Right atrium auricular region (tissue), 2 donors: ENCODE results near the gene SLC40A1. TPM values are rescaled to one million over a fixed set of nuclear protein-coding genes. Genes with fewer than 3 reads are reported as not detected.
A peak's percentile ranks its signal among the peaks of the same experiment; 100 is the strongest.

Experiments
- DNase-seq: peaks from one replicate; pipeline ENCODE4 v3.0.0-alpha.2; 2019; ENCODE audit warnings: low spot score
- H3K27ac ChIP-seq, 2 donors: fragments of 200-600 bp; sonication (generic); 1 replicate in 1 of 2; 2 replicates in 1 of 2; pipeline ENCODE4 v1.5.1; 2016 to 2019
- H3K27me3 ChIP-seq, 2 donors: fragments of 200-600 bp; sonication (generic); one replicate each; pipeline versions ENCODE4 v1.5.1 to v1.6.0; 2017 to 2019
- H3K36me3 ChIP-seq: fragments of 200-600 bp; sonication (generic); one replicate; pipeline ENCODE4 v1.5.1; 2016
- H3K4me1 ChIP-seq, 2 donors: fragments of 200-600 bp; sonication (generic); one replicate each; pipeline versions ENCODE4 v1.5.1 to v1.6.0; 2017 to 2019
- H3K4me3 ChIP-seq, 2 donors: fragments of 200-600 bp; sonication (generic); 1 replicate in 1 of 2; 2 replicates in 1 of 2; pipeline ENCODE4 v1.5.1; 2017 to 2019; ENCODE audit warnings: mild to moderate bottlenecking in 1 of 2, moderate library complexity in 1 of 2
- H3K9me3 ChIP-seq, 2 donors: fragments of 200-600 bp; sonication (generic); one replicate each; pipeline ENCODE4 v1.5.1; 2019
- total RNA-seq, 2 donors: library from RNA; depleted of rRNA; stranded (reverse); fragments of >200 nt; gene quantifications; one replicate each; pipeline ENCODE4 v1.1.0, GENCODE V29; 2016
- TF ChIP-seq, protein P1 (sequence below), 2 donors: fragments of 200-600 bp; sonication (generic); IDR thresholded peaks; one replicate each; pipeline ENCODE4 v1.5.1; 2019; ENCODE audit warnings: antibody characterized with exemption in 2 of 2

Gene SLC40A1
- total RNA-seq, 2 donors from 2014 or later = 57.7 to 132 TPM

DNA sequence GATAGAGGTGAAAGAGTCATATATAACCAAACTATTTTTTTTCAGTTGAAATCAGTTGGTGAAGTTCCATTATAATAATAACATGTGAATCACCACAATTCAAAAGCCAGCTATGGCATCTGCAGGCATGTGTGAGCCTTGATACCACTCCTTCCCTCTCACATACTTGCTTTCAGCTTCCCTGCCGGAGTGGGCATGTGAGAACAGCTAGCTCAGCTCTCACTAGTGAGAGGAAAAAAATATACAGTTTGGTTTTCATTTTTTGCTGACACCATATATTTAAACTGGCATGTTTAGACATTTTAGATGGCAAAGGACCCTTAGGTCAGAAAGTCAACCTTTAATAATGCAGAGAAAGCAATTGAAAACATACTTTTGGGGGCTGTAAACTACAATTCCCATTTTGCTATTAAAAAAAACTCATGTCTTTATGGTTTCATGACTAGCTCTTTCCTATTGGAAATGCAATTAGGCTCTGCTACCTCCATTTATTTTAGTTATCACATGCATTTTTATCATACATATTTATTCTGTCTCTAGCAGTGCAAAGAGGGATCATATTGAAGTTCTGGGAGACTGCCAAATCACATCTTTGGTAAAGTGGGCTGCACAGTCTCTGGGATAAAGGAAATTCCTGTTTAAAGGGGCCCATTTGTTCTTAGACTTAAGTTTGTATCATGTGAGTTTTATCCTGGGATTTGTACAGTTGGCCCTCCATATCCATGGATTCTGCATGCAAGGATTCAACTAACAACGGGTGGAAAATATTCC is 33.2 kb upstream of the SLC40A1 start:
- peak overlapping the region; percentile 29 to 30 for H3K4me3 ChIP-seq
- DNase-seq = no peak

DNA sequence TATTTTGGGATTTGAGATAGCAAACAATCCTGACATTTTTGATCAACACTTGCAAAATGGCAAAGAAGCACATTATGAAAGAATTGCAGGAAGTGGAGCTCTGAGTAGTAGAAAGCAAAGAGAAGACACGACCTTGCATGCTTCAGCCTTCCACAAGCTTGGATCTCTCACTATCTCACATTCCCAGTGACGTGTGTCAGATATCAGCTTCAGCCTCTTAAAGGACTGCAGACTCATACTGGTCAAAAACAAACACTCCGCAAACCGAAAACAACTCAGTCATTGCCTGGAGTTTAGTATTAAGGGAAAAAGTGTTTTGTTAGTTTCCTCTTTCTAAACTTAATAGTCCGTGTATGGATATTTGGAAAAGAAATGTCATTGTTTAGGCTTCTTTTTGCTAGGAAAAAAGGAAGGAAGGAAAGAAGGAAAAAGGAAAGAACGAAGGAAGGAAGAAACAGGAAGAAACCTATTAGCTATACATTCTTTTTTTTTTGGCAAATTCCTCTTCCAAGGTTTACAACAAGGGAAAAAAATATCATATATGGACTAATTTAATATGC is 32.6 kb upstream of the SLC40A1 start:
- Histone ChIP-seq H3K9me3 (no peaks in the 10 kb centered on the region), H3K4me3 (peak overlapping the region; percentile 29 to 30), H3K36me3 (no peaks in the 10 kb centered on the region), H3K4me1 (peaks cover 0 to 22% of the 10 kb centered on the region in 2 donors), H3K27ac (peak overlapping the region; percentile 42 to 87), H3K27me3 (no peaks in the 10 kb centered on the region)
- peak; percentile 67 for DNase-seq
- TF ChIP-seq, protein P1, sequence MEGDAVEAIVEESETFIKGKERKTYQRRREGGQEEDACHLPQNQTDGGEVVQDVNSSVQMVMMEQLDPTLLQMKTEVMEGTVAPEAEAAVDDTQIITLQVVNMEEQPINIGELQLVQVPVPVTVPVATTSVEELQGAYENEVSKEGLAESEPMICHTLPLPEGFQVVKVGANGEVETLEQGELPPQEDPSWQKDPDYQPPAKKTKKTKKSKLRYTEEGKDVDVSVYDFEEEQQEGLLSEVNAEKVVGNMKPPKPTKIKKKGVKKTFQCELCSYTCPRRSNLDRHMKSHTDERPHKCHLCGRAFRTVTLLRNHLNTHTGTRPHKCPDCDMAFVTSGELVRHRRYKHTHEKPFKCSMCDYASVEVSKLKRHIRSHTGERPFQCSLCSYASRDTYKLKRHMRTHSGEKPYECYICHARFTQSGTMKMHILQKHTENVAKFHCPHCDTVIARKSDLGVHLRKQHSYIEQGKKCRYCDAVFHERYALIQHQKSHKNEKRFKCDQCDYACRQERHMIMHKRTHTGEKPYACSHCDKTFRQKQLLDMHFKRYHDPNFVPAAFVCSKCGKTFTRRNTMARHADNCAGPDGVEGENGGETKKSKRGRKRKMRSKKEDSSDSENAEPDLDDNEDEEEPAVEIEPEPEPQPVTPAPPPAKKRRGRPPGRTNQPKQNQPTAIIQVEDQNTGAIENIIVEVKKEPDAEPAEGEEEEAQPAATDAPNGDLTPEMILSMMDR (IDR thresholded peaks at IDR 0.05) = no peak

More for the DNA sequence above, 33.2 kb upstream of the SLC40A1 start:
- Histone ChIP-seq H3K36me3 (no peaks in the 10 kb centered on the region), H3K27ac (peak overlapping the region; percentile 42 to 87), H3K9me3 (no peaks in the 10 kb centered on the region), H3K27me3 (no peaks in the 10 kb centered on the region), H3K4me1 (peaks cover 0 to 22% of the 10 kb centered on the region in 2 donors)
- TF ChIP-seq, protein P1 (IDR thresholded peaks at IDR 0.05) = no peak

GRCh38 chr2:189610700-189611099 is 30.1 kb upstream of the SLC40A1 start:
- Histone ChIP-seq H3K36me3 (no peaks in the 10 kb centered on the region), H3K9me3 (no peaks in the 10 kb centered on the region), H3K4me1 (peaks cover 0 to 22% of the 10 kb centered on the region in 2 donors), H3K27me3 (no peaks in the 10 kb centered on the region), H3K27ac (no peak overlapping the region), H3K4me3 (no peak overlapping the region)
- DNase-seq = no peak
- TF ChIP-seq, protein P1 (IDR thresholded peaks at IDR 0.05) = no peak

DNA sequence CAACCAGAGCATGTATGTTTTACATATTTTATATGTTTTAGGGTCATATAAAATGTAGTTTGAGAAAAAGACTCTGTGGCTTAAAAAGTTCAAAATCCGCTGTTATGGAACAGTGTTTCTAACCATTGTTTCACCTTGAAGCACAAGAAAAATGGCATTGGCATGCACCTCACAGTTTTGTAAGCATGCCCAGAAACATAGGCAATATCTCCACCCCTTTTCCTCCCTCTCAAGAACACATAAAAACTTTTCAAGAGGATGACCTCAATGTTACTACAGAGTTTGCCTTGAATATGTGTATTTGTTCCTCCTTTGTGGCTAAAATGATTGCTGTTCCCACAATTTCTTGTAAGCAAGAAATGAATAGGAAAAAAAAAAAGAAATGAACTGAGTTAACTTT is 29.3 kb upstream of the SLC40A1 start:
- H3K27ac ChIP-seq = no peak overlapping the region
- no peak overlapping the region for H3K4me3 ChIP-seq
- DNase-seq = no peak
- H3K36me3 ChIP-seq = no peaks in the 10 kb centered on the region
- no peaks in the 10 kb centered on the region for H3K27me3 ChIP-seq
- no peaks in the 10 kb centered on the region for H3K9me3 ChIP-seq
- TF ChIP-seq, protein P1 (IDR thresholded peaks at IDR 0.05) = no peak
- peaks cover 0 to 22% of the 10 kb centered on the region in 2 donors for H3K4me1 ChIP-seq

DNA sequence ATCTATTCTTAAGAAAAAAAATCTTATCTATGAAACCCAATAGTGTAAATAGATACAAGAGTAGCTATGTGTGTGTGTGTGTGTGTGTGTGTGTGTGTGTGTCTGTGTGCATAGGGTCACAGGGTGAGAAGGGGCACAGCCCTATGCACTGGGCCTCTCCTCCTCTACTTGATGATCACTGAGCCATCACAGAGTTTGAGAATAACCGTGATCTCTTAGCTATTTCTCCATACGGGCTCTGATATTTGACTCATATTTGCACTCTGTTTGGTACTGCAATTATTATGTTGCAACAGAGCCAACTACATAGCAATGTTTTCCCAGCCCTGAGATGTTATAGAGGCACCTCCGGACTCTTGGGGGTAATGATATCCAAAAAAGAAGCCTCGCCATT is 28.8 kb upstream of the SLC40A1 start:
- Histone ChIP-seq H3K27me3 (no peaks in the 10 kb centered on the region), H3K9me3 (no peaks in the 10 kb centered on the region), H3K4me1 (peaks cover 0 to 22% of the 10 kb centered on the region in 2 donors), H3K36me3 (no peaks in the 10 kb centered on the region), H3K4me3 (no peak overlapping the region), H3K27ac (no peak overlapping the region)
- TF ChIP-seq, protein P1 (IDR thresholded peaks at IDR 0.05) = no peak
- no peak for DNase-seq
